CD4-positive, alpha-beta T cell (primary cell): ENCODE measurements around the gene MPRIP. TPM values are rescaled to one million over a fixed set of nuclear protein-coding genes. Genes with fewer than 3 reads are reported as not detected.

Experiments used
- ATAC-seq: fragments of 200-7000 bp; cut with Tn5 transposase; one replicate; pipeline ENCODE4 v1.10.0; 2022; ENCODE audit warnings: mild to moderate bottlenecking; ENCODE audit not compliant: poor library complexity
- CTCF ChIA-PET: fragments of 350-600 bp; sonication (Branson Sonifier 250); formaldehyde crosslinking; loops from one replicate; lab custom pipeline; 2021; ENCODE audit warnings: antibody characterized with exemption, inconsistent platforms; lab: Charles Lee
- POLR2A ChIA-PET: fragments of 350-600 bp; sonication (Branson Sonifier 250); formaldehyde crosslinking; loops from one replicate; lab custom pipeline; 2021; ENCODE audit warnings: antibody characterized with exemption, inconsistent platforms; lab: Charles Lee
- DNase-seq, 14 experiments: peaks; one replicate each; pipeline ENCODE4 v3.0.0-alpha.2; 2013 to 2020; ENCODE audit warnings: mixed read lengths in 2 of 14
- H3K27ac ChIP-seq, 2 donors: one replicate each; pipeline versions ENCODE4 v1.5.1 to v1.7.0; 2013; ENCODE audit warnings: low read length in 2 of 2, low read depth in 1 of 2, mild to moderate bottlenecking in 1 of 2
- H3K27me3 ChIP-seq, 2 experiments: 1 replicate in 1 of 2; 2 replicates in 1 of 2; pipeline versions ENCODE4 v1.6.1 to v1.7.0; 2013; ENCODE audit warnings: low read length in 2 of 2, control low read depth in 1 of 2, mild to moderate bottlenecking in 1 of 2, moderate library complexity in 1 of 2; ENCODE audit not compliant: insufficient read depth in 2 of 2, control insufficient read depth in 1 of 2
- H3K36me3 ChIP-seq: one replicate; pipeline ENCODE4 v1.6.1; 2013; ENCODE audit warnings: low read length, control low read depth; ENCODE audit not compliant: insufficient read depth
- H3K4me1 ChIP-seq: one replicate; pipeline ENCODE4 v1.6.1; 2013; ENCODE audit warnings: low read length, control low read depth; ENCODE audit not compliant: insufficient read depth
- H3K4me3 ChIP-seq: one replicate; pipeline ENCODE4 v1.5.1; 2013; ENCODE audit warnings: mild to moderate bottlenecking, low read length, moderate library complexity
- H3K9me3 ChIP-seq, 2 experiments: 1 replicate in 1 of 2; 2 replicates in 1 of 2; pipeline versions ENCODE4 v1.6.1 to v1.7.0; 2013; ENCODE audit warnings: low read length in 2 of 2, mild to moderate bottlenecking in 2 of 2, control low read depth in 1 of 2, moderate library complexity in 1 of 2; ENCODE audit not compliant: control insufficient read depth in 1 of 2, insufficient read depth in 1 of 2
- H3K27ac Mint-ChIP-seq: one replicate; pipeline ENCODE4 v1.8.0; 2020; ENCODE audit warnings: mixed read lengths
- H3K27me3 Mint-ChIP-seq: one replicate; pipeline ENCODE4 v1.8.0; 2021; ENCODE audit warnings: mixed read lengths
- H3K36me3 Mint-ChIP-seq: one replicate; pipeline ENCODE4 v1.8.0; 2021; ENCODE audit warnings: low read depth, mixed read lengths
- H3K4me1 Mint-ChIP-seq: one replicate; pipeline ENCODE4 v1.8.0; 2021; ENCODE audit warnings: low read depth, mixed read lengths
- H3K4me3 Mint-ChIP-seq: one replicate; pipeline ENCODE4 v1.8.0; 2020; ENCODE audit warnings: mild to moderate bottlenecking, mixed read lengths
- H3K9me3 Mint-ChIP-seq: one replicate; pipeline ENCODE4 v1.8.0; 2020; ENCODE audit warnings: mixed read lengths
- CTCF ChIP-seq: fragments of 200-600 bp; IDR thresholded peaks from one replicate; pipeline ENCODE4 v1.8.0; 2022; ENCODE audit warnings: antibody characterized with exemption, mild to moderate bottlenecking
- intact Hi-C, 2 experiments: fragments of 100-400 bp; cut with DNase I in 1 of 2; cut with micrococcal nuclease in 1 of 2; formaldehyde crosslinking; loops; one replicate each; pipeline versions ENCODE4 v1.15.1 to v1.9.0; 2023 to 2025; cut with DNase I, micrococcal nuclease
- total RNA-seq, 174 experiments: library from RNA in 2 of 174; stranded (reverse) in 2 of 174; gene quantifications; one replicate each; pipeline ENCODE4 v1.2.3 and lab custom pipeline; 2021 to 2026

The MPRIP gene
- total RNA-seq, 2 experiments from 2014 or later = 176 to 188 TPM

DNA sequence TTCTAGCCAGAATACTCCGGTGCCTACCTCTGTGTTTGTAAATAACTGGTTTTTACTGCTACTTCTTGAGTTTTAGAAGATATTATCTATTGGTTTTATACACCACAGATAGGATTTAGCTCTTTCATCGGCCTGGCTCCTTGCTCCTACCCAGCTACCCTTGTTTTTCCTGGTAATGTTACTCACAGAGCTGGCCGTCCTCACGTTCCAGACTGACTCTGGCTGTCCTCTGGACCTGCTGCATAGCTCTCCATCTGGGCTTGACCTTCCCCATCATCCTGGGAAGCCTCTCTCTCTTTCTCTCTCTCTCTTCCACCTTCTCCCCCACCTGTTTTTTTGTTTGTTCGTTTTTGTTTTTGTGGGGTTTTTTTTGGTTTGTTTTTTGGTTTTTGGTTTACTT, 51.5 kb downstream of the MPRIP start:
- ChIA-PET CTCF (interaction anchor here (1.0 kb wide), 1 partner anchor 26 kb away, joined by 6 read pairs; no protein-coding TSS in a partner anchor), POLR2A (interaction anchor here (1.1 kb wide), 1 partner anchor 28 kb away, joined by 3 read pairs; no protein-coding TSS in a partner anchor)
- H3K27ac Mint-ChIP-seq = peak overlapping the region; percentile 0
- Histone ChIP-seq H3K4me3 (no peak overlapping the region), H3K27me3 (no peaks in the 10 kb centered on the region), H3K4me1 (peaks cover 19% of the 10 kb centered on the region), H3K36me3 (peaks cover 26% of the 10 kb centered on the region), H3K9me3 (no peaks in the 10 kb centered on the region), H3K27ac (no peak overlapping the region)
- ATAC-seq (no peak), DNase-seq (no peak)
- peaks cover 20% of the 10 kb centered on the region for H3K4me1 Mint-ChIP-seq
- H3K4me3 Mint-ChIP-seq = no peak overlapping the region
- TF ChIP-seq CTCF = no peak
- intact Hi-C loops = no loop called here
- no peaks in the 10 kb centered on the region for H3K9me3 Mint-ChIP-seq
- no peaks in the 10 kb centered on the region for H3K27me3 Mint-ChIP-seq
- H3K36me3 Mint-ChIP-seq = peaks cover 37% of the 10 kb centered on the region

- Mint-ChIP-seq H3K9me3 (no peaks in the 10 kb centered on the region), H3K27me3 (no peaks in the 10 kb centered on the region), H3K4me1 (peaks cover 11% of the 10 kb centered on the region), H3K4me3 (no peak overlapping the region), H3K36me3 (peaks cover 20% of the 10 kb centered on the region), H3K27ac (peak overlapping the region; percentile 37)
- H3K36me3 ChIP-seq = peaks cover 13% of the 10 kb centered on the region
- no peak overlapping the region for H3K4me3 ChIP-seq
- POLR2A ChIA-PET = no interaction called here
- H3K27me3 ChIP-seq = no peaks in the 10 kb centered on the region
- no peaks in the 10 kb centered on the region for H3K9me3 ChIP-seq
- DNase-seq (no peak), ATAC-seq (no peak)
- intact Hi-C loops = no loop called here
- CTCF ChIA-PET = interaction anchor here (0.6 kb wide), 1 partner anchor 15 kb away, joined by 4 read pairs; no protein-coding TSS in a partner anchor
- TF ChIP-seq CTCF = no peak
- no peak overlapping the region for H3K27ac ChIP-seq
- peaks cover 6% of the 10 kb centered on the region for H3K4me1 ChIP-seq
Observed at GRCh38 chr17:17096438-17097178, 54.4 kb downstream of the MPRIP start.

DNA sequence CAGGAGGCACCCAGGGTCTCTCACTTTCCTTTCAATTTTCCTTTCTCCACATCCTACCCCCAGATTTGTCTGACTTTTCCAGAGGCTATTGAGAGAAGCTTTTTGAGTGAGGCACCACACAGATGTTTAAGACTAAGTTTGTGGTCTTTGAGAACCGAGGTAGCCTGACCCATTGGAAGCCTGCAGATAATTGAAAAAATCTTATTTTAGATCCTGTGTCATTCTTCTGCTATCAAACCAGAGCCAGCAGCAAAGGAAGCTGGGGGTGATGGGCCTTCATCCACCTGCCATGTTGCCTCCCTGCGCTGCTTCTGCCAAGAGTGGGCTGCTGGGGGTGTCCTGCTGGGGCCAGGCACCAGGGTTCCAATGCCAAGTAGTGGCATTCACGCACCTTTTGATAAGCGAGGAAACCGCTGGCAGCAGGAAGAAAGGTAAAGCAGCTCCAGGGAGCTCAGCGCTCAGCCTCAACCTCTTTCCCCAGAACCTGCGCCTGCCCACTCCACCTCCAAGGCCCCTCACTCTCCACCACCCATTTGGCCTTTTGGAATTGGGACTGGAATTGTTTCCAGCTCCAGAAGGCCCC, 55.6 kb downstream of the MPRIP start:
- H3K36me3 ChIP-seq = peaks cover 9% of the 10 kb centered on the region
- intact Hi-C loops = no loop called here
- H3K4me1 ChIP-seq = peaks cover 6% of the 10 kb centered on the region
- ChIA-PET CTCF (interaction anchor here (0.6 kb wide), 1 partner anchor 972 kb away, joined by 3 read pairs; no protein-coding TSS in a partner anchor), POLR2A (no interaction called here)
- H3K9me3 ChIP-seq = no peaks in the 10 kb centered on the region
- no peaks in the 10 kb centered on the region for H3K9me3 Mint-ChIP-seq
- no peak overlapping the region for H3K4me3 Mint-ChIP-seq
- no peak overlapping the region for H3K27ac Mint-ChIP-seq
- no peak for TF ChIP-seq CTCF
- H3K4me1 Mint-ChIP-seq = peaks cover 11% of the 10 kb centered on the region
- H3K4me3 ChIP-seq = no peak overlapping the region
- no peak for DNase-seq
- H3K27me3 ChIP-seq = no peaks in the 10 kb centered on the region
- no peak overlapping the region for H3K27ac ChIP-seq
- ATAC-seq = no peak
- no peaks in the 10 kb centered on the region for H3K27me3 Mint-ChIP-seq
- H3K36me3 Mint-ChIP-seq = peaks cover 12% of the 10 kb centered on the region
